Vagina (tissue), 2 donors: ENCODE data around the gene GNG14.
"Not testable (repeated sequence)": the region's sequence is repeated elsewhere in the genome, so short reads cannot be mapped to it uniquely, and the experiment has no call there.

Experiments
- POLR2A ChIP-seq, 2 donors: fragments of 450-650 bp; IDR thresholded peaks; one replicate each; pipeline ENCODE4 v1.6.1; 2017; ENCODE audit warnings: antibody characterized with exemption in 2 of 2, mild to moderate bottlenecking in 2 of 2, moderate library complexity in 2 of 2
- TF ChIP-seq, protein P1 (sequence below), 3 experiments: fragments of 450-650 bp in 2 of 3; fragments of 200-600 bp in 1 of 3; sonication (generic) in 1 of 3; IDR thresholded peaks; one replicate each; pipeline ENCODE4 v1.5.1; 2017 to 2019; ENCODE audit warnings: antibody characterized with exemption in 3 of 3, mild to moderate bottlenecking in 2 of 3, moderate library complexity in 2 of 3

DNA sequence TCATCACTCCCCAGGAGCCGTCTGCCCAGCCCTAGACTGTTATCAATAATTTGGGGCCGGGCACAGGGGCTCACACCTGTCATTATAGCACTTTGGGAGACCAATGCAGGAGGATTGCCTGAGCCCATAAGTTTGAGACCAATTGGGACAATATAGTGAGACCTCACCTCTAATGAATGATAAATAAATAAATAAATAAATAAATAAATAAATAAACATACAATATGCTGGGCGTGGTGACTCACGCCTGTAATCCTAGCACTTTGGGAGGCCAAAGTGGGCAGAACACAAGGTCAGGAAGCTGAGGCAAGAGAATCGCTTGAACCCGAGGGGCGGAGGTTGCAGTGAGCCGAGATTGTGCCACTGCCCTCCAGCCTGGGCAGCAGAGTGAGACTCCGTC is 25.5 kb downstream of the GNG14 start:
- TF ChIP-seq, protein P1, sequence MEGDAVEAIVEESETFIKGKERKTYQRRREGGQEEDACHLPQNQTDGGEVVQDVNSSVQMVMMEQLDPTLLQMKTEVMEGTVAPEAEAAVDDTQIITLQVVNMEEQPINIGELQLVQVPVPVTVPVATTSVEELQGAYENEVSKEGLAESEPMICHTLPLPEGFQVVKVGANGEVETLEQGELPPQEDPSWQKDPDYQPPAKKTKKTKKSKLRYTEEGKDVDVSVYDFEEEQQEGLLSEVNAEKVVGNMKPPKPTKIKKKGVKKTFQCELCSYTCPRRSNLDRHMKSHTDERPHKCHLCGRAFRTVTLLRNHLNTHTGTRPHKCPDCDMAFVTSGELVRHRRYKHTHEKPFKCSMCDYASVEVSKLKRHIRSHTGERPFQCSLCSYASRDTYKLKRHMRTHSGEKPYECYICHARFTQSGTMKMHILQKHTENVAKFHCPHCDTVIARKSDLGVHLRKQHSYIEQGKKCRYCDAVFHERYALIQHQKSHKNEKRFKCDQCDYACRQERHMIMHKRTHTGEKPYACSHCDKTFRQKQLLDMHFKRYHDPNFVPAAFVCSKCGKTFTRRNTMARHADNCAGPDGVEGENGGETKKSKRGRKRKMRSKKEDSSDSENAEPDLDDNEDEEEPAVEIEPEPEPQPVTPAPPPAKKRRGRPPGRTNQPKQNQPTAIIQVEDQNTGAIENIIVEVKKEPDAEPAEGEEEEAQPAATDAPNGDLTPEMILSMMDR (IDR thresholded peaks at IDR 0.05), result not testable (repeated sequence)
- not testable (repeated sequence) for TF ChIP-seq POLR2A (IDR thresholded peaks at IDR 0.05)
